Small intestine (tissue), 7 donors: ENCODE measurements around the gene OR2T5. TPM values are rescaled to one million over a fixed set of nuclear protein-coding genes. Genes with fewer than 3 reads are reported as not detected.
"Not testable (repeated sequence)": the region's sequence is repeated elsewhere in the genome, so short reads cannot be mapped to it uniquely, and the experiment has no call there.

Experiments used
- DNase-seq, 2 donors: peaks; one replicate each; pipeline versions ENCODE4 v3.0.0 to v3.0.0-alpha.2; 2013
- FAIRE-seq: peaks from 2 replicates; lab custom pipeline; 2012; peaks lifted over from hg19 to GRCh38; lab: Jason Lieb, UNC
- H3K27ac ChIP-seq, 3 donors: one replicate each; pipeline ENCODE4 v1.5.1; 2013; ENCODE audit warnings: low read length in 2 of 3, mild to moderate bottlenecking in 2 of 3, control low read depth in 1 of 3, inconsistent platforms in 1 of 3, low read depth in 1 of 3, moderate library complexity in 1 of 3
- H3K27me3 ChIP-seq, 3 donors: one replicate each; pipeline ENCODE4 v1.6.1; 2013; ENCODE audit warnings: low read length in 3 of 3, inconsistent platforms in 1 of 3; ENCODE audit not compliant: control insufficient read depth in 3 of 3, insufficient read depth in 3 of 3
- H3K36me3 ChIP-seq, 3 donors: one replicate each; pipeline ENCODE4 v1.6.1; 2013; ENCODE audit warnings: low read length in 3 of 3, inconsistent platforms in 1 of 3, low read depth in 1 of 3, mild to moderate bottlenecking in 1 of 3, moderate library complexity in 1 of 3; ENCODE audit not compliant: control insufficient read depth in 3 of 3, insufficient read depth in 2 of 3
- H3K4me1 ChIP-seq, 3 donors: one replicate each; pipeline ENCODE4 v1.6.1; 2013; ENCODE audit warnings: low read length in 2 of 3, inconsistent platforms in 1 of 3, low read depth in 1 of 3, mild to moderate bottlenecking in 1 of 3, moderate library complexity in 1 of 3; ENCODE audit not compliant: control insufficient read depth in 3 of 3, insufficient read depth in 2 of 3
- H3K4me3 ChIP-seq, 3 donors: one replicate each; pipeline ENCODE4 v1.5.1; 2013; ENCODE audit warnings: low read length in 3 of 3, control low read depth in 1 of 3, inconsistent platforms in 1 of 3, low read depth in 1 of 3, mild to moderate bottlenecking in 1 of 3, moderate library complexity in 1 of 3
- H3K9me3 ChIP-seq, 2 donors: one replicate each; pipeline ENCODE4 v1.6.1; 2013; ENCODE audit warnings: low read depth in 1 of 2, low read length in 1 of 2; ENCODE audit not compliant: control insufficient read depth in 2 of 2, insufficient read depth in 1 of 2
- WGBS, 3 donors: extraction: QIAGEN DNeasy Blood & Tissue Kit; methylation state at CpG; one replicate each; pipeline ENCODE4 v1.1.7; 2013; 5-methylcytosine and 5-hydroxymethylcytosine counted together
- polyA plus RNA-seq, 4 donors: library from polyadenylated mRNA; stranded (reverse) in 3 of 4; unstranded in 1 of 4; fragments of 200-250 nt in 3 of 4; fragments of 120-200 nt in 1 of 4; gene quantifications; one replicate each; pipeline versions ENCODE4 v1.2.1 to v1.2.3, GENCODE V29; 2013
- donor health status: healthy with polysubstance abuse.
- donor health status: control.
- donor health status: control.
- donor health status: Bipolar disorder and iron deficiency.
- donor health status: healthy.

The OR2T5 gene
- polyA plus RNA-seq, 4 donors, result not detected

GRCh38 chr1:248450466-248451145 is 37.8 kb upstream of the OR2T5 start:
- not testable (repeated sequence) for H3K4me1 ChIP-seq, H3K27ac ChIP-seq, H3K9me3 ChIP-seq, H3K36me3 ChIP-seq, DNase-seq, H3K27me3 ChIP-seq, FAIRE-seq, H3K4me3 ChIP-seq
- 43 to 53% (median 49%) methylated on average over 2 of the region's 5 CpGs for WGBS, 3 donors

GRCh38 chr1:248453619-248454018 is 34.8 kb upstream of the OR2T5 start:
- not testable (repeated sequence) for H3K27ac ChIP-seq, H3K27me3 ChIP-seq, FAIRE-seq, H3K4me3 ChIP-seq, DNase-seq, H3K4me1 ChIP-seq, H3K9me3 ChIP-seq, H3K36me3 ChIP-seq
- WGBS, 3 donors, result 87 to 93% (median 87%) methylated on average over 7 of the region's 7 CpGs

GRCh38 chr1:248455045-248455444 is 33.3 kb upstream of the OR2T5 start:
- WGBS, 3 donors, result 42 to 69% (median 60%) methylated on average over 1 to 2 of the region's 4 CpGs
- not testable (repeated sequence) for H3K27me3 ChIP-seq, H3K4me3 ChIP-seq, H3K9me3 ChIP-seq, DNase-seq, H3K36me3 ChIP-seq, FAIRE-seq, H3K27ac ChIP-seq, H3K4me1 ChIP-seq

- H3K4me3 ChIP-seq, H3K27ac ChIP-seq, H3K27me3 ChIP-seq, DNase-seq, H3K4me1 ChIP-seq, H3K9me3 ChIP-seq, FAIRE-seq, H3K36me3 ChIP-seq: not testable (repeated sequence)
- no CpG with 5 or more reads among the region's 2 CpGs for WGBS, 3 donors
Measured at GRCh38 chr1:248456635-248457034, 31.8 kb upstream of the OR2T5 start.

GRCh38 chr1:248459117-248459516 is 29.3 kb upstream of the OR2T5 start:
- not testable (repeated sequence) for FAIRE-seq, H3K9me3 ChIP-seq, H3K27me3 ChIP-seq, H3K4me1 ChIP-seq, H3K27ac ChIP-seq, H3K36me3 ChIP-seq, H3K4me3 ChIP-seq
- DNase-seq, result peak in 1 of 2 donors; percentile 1
- 62 to 76% (median 70%) methylated on average over 7 of the region's 7 CpGs for WGBS, 3 donors

- DNase-seq, result no peak
- no peak for FAIRE-seq
- Histone ChIP-seq H3K27me3 (no peaks in the 10 kb centered on the region), H3K4me1 (no peaks in the 10 kb centered on the region), H3K4me3 (no peak overlapping the region), H3K36me3 (no peaks in the 10 kb centered on the region), H3K9me3 (no peaks in the 10 kb centered on the region), H3K27ac (no peak overlapping the region)
- 86 to 89% (median 88%) methylated on average over 4 of the region's 4 CpGs for WGBS, 3 donors
Measured at GRCh38 chr1:248471154-248471553, 17.2 kb upstream of the OR2T5 start.

- DNase-seq, FAIRE-seq, H3K4me1 ChIP-seq, H3K4me3 ChIP-seq, H3K27me3 ChIP-seq, H3K9me3 ChIP-seq, H3K27ac ChIP-seq, H3K36me3 ChIP-seq: not testable (repeated sequence)
- 50 to 59% (median 59%) methylated on average over 2 of the region's 2 CpGs for WGBS, 3 donors
Measured at GRCh38 chr1:248472111-248472510, 16.3 kb upstream of the OR2T5 start.

- H3K36me3 ChIP-seq, H3K27me3 ChIP-seq, H3K9me3 ChIP-seq, H3K4me1 ChIP-seq, H3K4me3 ChIP-seq, H3K27ac ChIP-seq, FAIRE-seq, DNase-seq: not testable (repeated sequence)
- 58 to 89% (median 78%) methylated on average over 1 to 2 of the region's 2 CpGs for WGBS, 3 donors
Measured at GRCh38 chr1:248473051-248473450, 15.3 kb upstream of the OR2T5 start, which contains the start of gene OR2T3. Gene OR2T3 (plus strand): TSS chr1:248473351. CDS start chr1:248473351, 0 bp downstream.

GRCh38 chr1:248475660-248476059 is 12.7 kb upstream of the OR2T5 start:
- H3K27ac ChIP-seq, H3K36me3 ChIP-seq, H3K27me3 ChIP-seq, H3K9me3 ChIP-seq, H3K4me3 ChIP-seq, H3K4me1 ChIP-seq, DNase-seq, FAIRE-seq: not testable (repeated sequence)
- WGBS, 3 donors, result no CpG with 5 or more reads among the region's 1 CpG
